ENCODE measurements around the gene IQCH.

GRCh38 chr15:67509918-67510317 is 255.3 kb downstream of the IQCH start:
- TF ChIP-seq CTCF (IDR thresholded peaks at IDR 0.05) (no peak), POLR2A (IDR thresholded peaks at IDR 0.05) (no peak)

Data from thyroid gland (tissue), 4 donors.